Upper lobe of left lung (tissue), 4 donors: ENCODE results near the gene GALNT7.

Experiments used
- CTCF ChIP-seq, 6 experiments: fragments of 450-650 bp in 4 of 6; fragments of 200-600 bp in 2 of 6; sonication (generic) in 2 of 6; IDR thresholded peaks; one replicate each; pipeline ENCODE4 v1.5.1; 2016 to 2019; ENCODE audit warnings: antibody characterized with exemption in 6 of 6
- EP300 ChIP-seq, 4 donors: sonication (generic); formaldehyde crosslinking; IDR thresholded peaks; one replicate each; pipeline ENCODE4 v1.5.1; 2017; ENCODE audit warnings: antibody characterized with exemption in 4 of 4, control low read depth in 2 of 4
- POLR2A ChIP-seq, 4 donors: fragments of 450-650 bp; IDR thresholded peaks; one replicate each; pipeline ENCODE4 v1.5.1; 2016 to 2017; ENCODE audit warnings: antibody characterized with exemption in 4 of 4, mild to moderate bottlenecking in 2 of 4

GRCh38 chr4:173311368-173311767, 142.8 kb downstream of the GALNT7 start:
- TF ChIP-seq POLR2A (IDR thresholded peaks at IDR 0.05) (no peak), CTCF (IDR thresholded peaks at IDR 0.05) (no peak), EP300 (IDR thresholded peaks at IDR 0.05) (no peak)
